ENCODE data around the gene BSDC1. TPM values are rescaled to one million over a fixed set of nuclear protein-coding genes. Genes with fewer than 3 reads are reported as not detected.

Gene BSDC1
- polyA plus RNA-seq, 1 donor from 2014 or later = 158 TPM

- H4K20me1 ChIP-seq (ENCODE audit: insufficient read depth) = peaks cover 14% of the 10 kb centered on the region
- TF ChIP-seq EP300 (conservative IDR thresholded peaks at IDR 0.05; ENCODE audit: poor library complexity, severe bottlenecking) (no peak), RAD21 (conservative IDR thresholded peaks at IDR 0.05) (no peak), TAF1 (IDR thresholded peaks at IDR 0.05; ENCODE audit: low read depth) (no peak)
- H3K27me3 ChIP-seq (ENCODE audit: insufficient read depth, low read depth, low read length) = no peaks in the 10 kb centered on the region
- peaks cover 24% of the 10 kb centered on the region for H3K79me2 ChIP-seq (replicated peaks; ENCODE audit: insufficient read depth, low read length)
- H3K4me2 ChIP-seq (ENCODE audit: low read length) = no peak overlapping the region
- H3F3A ChIP-seq (ENCODE audit: insufficient read depth, low read length, poor library complexity, severe bottlenecking) = no peaks in the 10 kb centered on the region
- peaks cover 6% of the 10 kb centered on the region for H3K36me3 ChIP-seq (ENCODE audit: insufficient read depth, low read length)
- no peak overlapping the region for H3K27ac ChIP-seq (ENCODE audit: low read length)
- H3K9me3 ChIP-seq (ENCODE audit: low read length) = no peaks in the 10 kb centered on the region
- H3K9me2 ChIP-seq (ENCODE audit: insufficient read depth, low read length) = no peaks in the 10 kb centered on the region
- H3K4me3 ChIP-seq (ENCODE audit: low read length) = no peak overlapping the region
- H3K9ac ChIP-seq (ENCODE audit: low read length) = peak overlapping the region; percentile 20
- no peak overlapping the region for H2AFZ ChIP-seq (ENCODE audit: low read depth, low read length)
Observed at GRCh38 chr1:32338637-32339145, 55.5 kb downstream of the BSDC1 start.

- Histone ChIP-seq H3K4me3 (ENCODE audit: low read length) (no peak overlapping the region), H3K4me2 (ENCODE audit: low read length) (no peak overlapping the region), H3K27me3 (ENCODE audit: insufficient read depth, low read depth, low read length) (no peaks in the 10 kb centered on the region), H3K9me2 (ENCODE audit: insufficient read depth, low read length) (no peaks in the 10 kb centered on the region), H3F3A (ENCODE audit: insufficient read depth, low read length, poor library complexity, severe bottlenecking) (no peaks in the 10 kb centered on the region), H3K79me2 (replicated peaks; ENCODE audit: insufficient read depth, low read length) (peaks cover 31% of the 10 kb centered on the region), H3K9me3 (ENCODE audit: low read length) (no peaks in the 10 kb centered on the region), H2AFZ (ENCODE audit: low read depth, low read length) (no peak overlapping the region), H3K27ac (ENCODE audit: low read length) (no peak overlapping the region), H3K9ac (ENCODE audit: low read length) (peak overlapping the region; percentile 20), H4K20me1 (ENCODE audit: insufficient read depth) (peaks cover 21% of the 10 kb centered on the region), H3K36me3 (ENCODE audit: insufficient read depth, low read length) (peaks cover 6% of the 10 kb centered on the region)
- TF ChIP-seq CTCF (IDR thresholded peaks at IDR 0.05; ENCODE audit: poor library complexity, severe bottlenecking) (no peak), RAD21 (conservative IDR thresholded peaks at IDR 0.05) (no peak), SMC3 (conservative IDR thresholded peaks at IDR 0.05; ENCODE audit: poor library complexity) (no peak), TAF1 (IDR thresholded peaks at IDR 0.05; ENCODE audit: low read depth) (no peak), MXI1 (conservative IDR thresholded peaks at IDR 0.05; ENCODE audit: poor library complexity, severe bottlenecking) (no peak), POLR2AphosphoS5 (IDR thresholded peaks at IDR 0.05) (no peak), EZH2 (IDR thresholded peaks at IDR 0.05; ENCODE audit: borderline replicate concordance, insufficient read depth, low read length, poor library complexity, severe bottlenecking) (no peak), EP300 (conservative IDR thresholded peaks at IDR 0.05; ENCODE audit: poor library complexity, severe bottlenecking) (no peak)
- TF ChIP-seq, protein P1, sequence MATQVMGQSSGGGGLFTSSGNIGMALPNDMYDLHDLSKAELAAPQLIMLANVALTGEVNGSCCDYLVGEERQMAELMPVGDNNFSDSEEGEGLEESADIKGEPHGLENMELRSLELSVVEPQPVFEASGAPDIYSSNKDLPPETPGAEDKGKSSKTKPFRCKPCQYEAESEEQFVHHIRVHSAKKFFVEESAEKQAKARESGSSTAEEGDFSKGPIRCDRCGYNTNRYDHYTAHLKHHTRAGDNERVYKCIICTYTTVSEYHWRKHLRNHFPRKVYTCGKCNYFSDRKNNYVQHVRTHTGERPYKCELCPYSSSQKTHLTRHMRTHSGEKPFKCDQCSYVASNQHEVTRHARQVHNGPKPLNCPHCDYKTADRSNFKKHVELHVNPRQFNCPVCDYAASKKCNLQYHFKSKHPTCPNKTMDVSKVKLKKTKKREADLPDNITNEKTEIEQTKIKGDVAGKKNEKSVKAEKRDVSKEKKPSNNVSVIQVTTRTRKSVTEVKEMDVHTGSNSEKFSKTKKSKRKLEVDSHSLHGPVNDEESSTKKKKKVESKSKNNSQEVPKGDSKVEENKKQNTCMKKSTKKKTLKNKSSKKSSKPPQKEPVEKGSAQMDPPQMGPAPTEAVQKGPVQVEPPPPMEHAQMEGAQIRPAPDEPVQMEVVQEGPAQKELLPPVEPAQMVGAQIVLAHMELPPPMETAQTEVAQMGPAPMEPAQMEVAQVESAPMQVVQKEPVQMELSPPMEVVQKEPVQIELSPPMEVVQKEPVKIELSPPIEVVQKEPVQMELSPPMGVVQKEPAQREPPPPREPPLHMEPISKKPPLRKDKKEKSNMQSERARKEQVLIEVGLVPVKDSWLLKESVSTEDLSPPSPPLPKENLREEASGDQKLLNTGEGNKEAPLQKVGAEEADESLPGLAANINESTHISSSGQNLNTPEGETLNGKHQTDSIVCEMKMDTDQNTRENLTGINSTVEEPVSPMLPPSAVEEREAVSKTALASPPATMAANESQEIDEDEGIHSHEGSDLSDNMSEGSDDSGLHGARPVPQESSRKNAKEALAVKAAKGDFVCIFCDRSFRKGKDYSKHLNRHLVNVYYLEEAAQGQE (IDR thresholded peaks at IDR 0.05; ENCODE audit: borderline replicate concordance) = no peak
Observed at GRCh38 chr1:32337855-32338636, 56.2 kb downstream of the BSDC1 start.
